GM23338 (cell line): Measurements from ENCODE around the gene FOXL2. TPM values are rescaled to one million over a fixed set of nuclear protein-coding genes. Genes with fewer than 3 reads are reported as not detected.

ENCODE experiments used
- ATAC-seq: fragments of 200-7000 bp; cut with Tn5 transposase; 3 replicates; pipeline ENCODE4 v1.9.1; 2020
- DNase-seq: peaks from one replicate; pipeline ENCODE4 v3.0.0-alpha.2; 2015; ENCODE audit warnings: low spot score
- H2AFZ ChIP-seq: fragments of 200-600 bp; sonication (generic); 2 replicates; pipeline ENCODE4 v1.8.0; 2016; ENCODE audit warnings: antibody characterized with exemption, mild to moderate bottlenecking, moderate library complexity
- H3F3A ChIP-seq: fragments of 200-600 bp; sonication (generic); replicated peaks from 2 replicates; pipeline ENCODE4 v1.8.0; 2017; ENCODE audit warnings: antibody characterized with exemption, mixed run types, low read depth
- H3K27ac ChIP-seq: fragments of 200-600 bp; sonication (generic); 2 replicates; pipeline ENCODE4 v1.6.1; 2016; ENCODE audit warnings: low read depth
- H3K27me3 ChIP-seq: fragments of 200-600 bp; sonication (generic); 2 replicates; pipeline ENCODE4 v1.8.0; 2016; ENCODE audit warnings: mild to moderate bottlenecking, mixed run types, moderate library complexity; ENCODE audit not compliant: insufficient read depth
- H3K36me3 ChIP-seq: fragments of 200-600 bp; sonication (generic); 2 replicates; pipeline ENCODE4 v1.8.0; 2016; ENCODE audit warnings: mild to moderate bottlenecking; ENCODE audit not compliant: insufficient read depth
- H3K4me1 ChIP-seq: fragments of 200-600 bp; sonication (generic); 2 replicates; pipeline ENCODE4 v1.8.0; 2016; ENCODE audit warnings: mild to moderate bottlenecking, moderate library complexity; ENCODE audit not compliant: insufficient read depth
- H3K4me2 ChIP-seq: fragments of 200-600 bp; sonication (generic); 2 replicates; pipeline ENCODE4 v1.7.1; 2017; ENCODE audit warnings: mixed run types
- H3K4me3 ChIP-seq: fragments of 200-600 bp; sonication (generic); 2 replicates; pipeline ENCODE4 v1.6.1; 2016; ENCODE audit warnings: mixed run types
- H3K79me2 ChIP-seq: fragments of 200-600 bp; sonication (generic); replicated peaks from 2 replicates; pipeline ENCODE4 v1.8.0; 2017; ENCODE audit warnings: mild to moderate bottlenecking; ENCODE audit not compliant: insufficient read depth
- H3K9me2 ChIP-seq: fragments of 200-600 bp; sonication (generic); 2 replicates; pipeline ENCODE4 v1.8.0; 2017; ENCODE audit not compliant: insufficient read depth
- H4K20me1 ChIP-seq: fragments of 200-600 bp; sonication (generic); replicated peaks from 2 replicates; pipeline ENCODE4 v1.8.0; 2017; ENCODE audit warnings: mild to moderate bottlenecking; ENCODE audit not compliant: insufficient read depth
- H3K27ac Mint-ChIP-seq: 2 replicates; pipeline ENCODE4 v1.8.0; 2020; ENCODE audit warnings: inconsistent platforms, mild to moderate bottlenecking, moderate library complexity, mixed read lengths
- H3K27me3 Mint-ChIP-seq: 3 replicates; pipeline ENCODE4 v1.8.0; 2022; ENCODE audit warnings: low read depth, mild to moderate bottlenecking, moderate library complexity, mixed read lengths, inconsistent platforms; ENCODE audit not compliant: insufficient read depth, poor library complexity
- H3K36me3 Mint-ChIP-seq: 3 replicates; pipeline ENCODE4 v1.8.0; 2021; ENCODE audit warnings: low read depth, mild to moderate bottlenecking, inconsistent platforms, moderate library complexity, mixed read lengths
- H3K4me1 Mint-ChIP-seq: 3 replicates; pipeline ENCODE4 v1.8.0; 2020; ENCODE audit warnings: mild to moderate bottlenecking, inconsistent platforms, mixed read lengths
- H3K4me3 Mint-ChIP-seq: 3 replicates; pipeline ENCODE4 v1.8.0; 2021; ENCODE audit warnings: moderate library complexity, mild to moderate bottlenecking, inconsistent platforms, mixed read lengths
- H3K9me3 Mint-ChIP-seq: 3 replicates; pipeline ENCODE4 v1.8.0; 2020; ENCODE audit warnings: moderate library complexity, mild to moderate bottlenecking, inconsistent platforms, mixed read lengths
- CREB1 ChIP-seq: fragments of 250-450 bp; sonication (Bioruptor Pico); IDR thresholded peaks from 2 replicates; pipeline ENCODE4 v1.5.0; 2020; ENCODE audit warnings: low read depth, mild to moderate bottlenecking, moderate library complexity
- EZH2 ChIP-seq: fragments of 200-600 bp; sonication (generic); IDR thresholded peaks from one replicate; pipeline ENCODE4 v1.8.0; 2017; ENCODE audit warnings: antibody characterized with exemption, mild to moderate bottlenecking, low read depth; ENCODE audit not compliant: unreplicated experiment
- EZH2phosphoT487 ChIP-seq: fragments of 200-600 bp; sonication (generic); IDR thresholded peaks from one replicate; pipeline ENCODE4 v1.8.1; 2018; ENCODE audit warnings: antibody characterized with exemption; ENCODE audit not compliant: unreplicated experiment
- JUNB ChIP-seq: IDR thresholded peaks from one replicate; pipeline ENCODE4 v1.6.1; 2016; ENCODE audit warnings: antibody characterized with exemption; ENCODE audit not compliant: unreplicated experiment
- NANOG ChIP-seq: IDR thresholded peaks from 2 replicates; pipeline ENCODE4 v1.6.1; 2016; ENCODE audit warnings: antibody characterized with exemption, borderline replicate concordance
- POLR2AphosphoS5 ChIP-seq: IDR thresholded peaks from 2 replicates; pipeline ENCODE4 v1.6.1; 2016; ENCODE audit warnings: antibody characterized with exemption, low read depth
- STAT1 ChIP-seq: IDR thresholded peaks from one replicate; pipeline ENCODE4 v1.6.1; 2016; ENCODE audit warnings: antibody characterized with exemption; ENCODE audit not compliant: unreplicated experiment
- ZNF114 ChIP-seq: fragments of 250-450 bp; sonication (Bioruptor Pico); IDR thresholded peaks from 2 replicates; pipeline ENCODE4 v1.5.0; 2020; ENCODE audit warnings: mild to moderate bottlenecking, moderate library complexity
- ZNF331 ChIP-seq: fragments of 250-450 bp; sonication (Bioruptor Pico); IDR thresholded peaks from 2 replicates; pipeline ENCODE4 v1.5.0; 2020; ENCODE audit warnings: low read depth, mild to moderate bottlenecking, moderate library complexity
- polyA plus RNA-seq: library from polyadenylated mRNA; unstranded; fragments of >200 nt; fragmentation: Nextera tagmentation; extraction: Ambion mirVana; gene quantifications from 2 replicates; pipeline ENCODE4 v1.2.1, GENCODE V29; 2016
- total RNA-seq: library from RNA; depleted of rRNA; stranded (reverse); fragments of >200 nt; shearing (Covaris generic); gene quantifications from 2 replicates; pipeline ENCODE4 v1.2.3, GENCODE V29; 2014
- TF ChIP-seq, protein P1 (sequence below): IDR thresholded peaks from one replicate; pipeline ENCODE4 v1.6.1; 2018; ENCODE audit warnings: antibody characterized with exemption; ENCODE audit not compliant: unreplicated experiment
- TF ChIP-seq, protein P2 (sequence below): IDR thresholded peaks from 2 replicates; pipeline ENCODE4 v1.6.1; 2016; ENCODE audit warnings: antibody characterized with exemption
- TF ChIP-seq, protein P3 (sequence below): fragments of 250-450 bp; sonication (Bioruptor Pico); IDR thresholded peaks from 2 replicates; pipeline ENCODE4 v1.5.0; 2020; ENCODE audit warnings: mild to moderate bottlenecking, moderate library complexity
- TF ChIP-seq, protein P4 (sequence below), 2 experiments: fragments of 200-600 bp in 1 of 2; sonication (generic) in 1 of 2; conservative IDR thresholded peaks; 2 replicates each; pipeline versions ENCODE4 v1.5.1 to v1.6.1; 2016 to 2017; ENCODE audit warnings: antibody characterized with exemption in 2 of 2, low read depth in 2 of 2, mild to moderate bottlenecking in 2 of 2, moderate library complexity in 1 of 2

Gene FOXL2
- total and polyA plus RNA-seq, 2 experiments from 2014 or later: 0.89 to 3.5 TPM

- TF ChIP-seq CREB1 (no peak), NANOG (no peak), STAT1 (no peak), EZH2phosphoT487 (no peak), JUNB (no peak), ZNF331 (no peak), POLR2AphosphoS5 (no peak), ZNF114 (CRISPR knock-in tag) (no peak), EZH2 (no peak)
- TF ChIP-seq, protein P1, sequence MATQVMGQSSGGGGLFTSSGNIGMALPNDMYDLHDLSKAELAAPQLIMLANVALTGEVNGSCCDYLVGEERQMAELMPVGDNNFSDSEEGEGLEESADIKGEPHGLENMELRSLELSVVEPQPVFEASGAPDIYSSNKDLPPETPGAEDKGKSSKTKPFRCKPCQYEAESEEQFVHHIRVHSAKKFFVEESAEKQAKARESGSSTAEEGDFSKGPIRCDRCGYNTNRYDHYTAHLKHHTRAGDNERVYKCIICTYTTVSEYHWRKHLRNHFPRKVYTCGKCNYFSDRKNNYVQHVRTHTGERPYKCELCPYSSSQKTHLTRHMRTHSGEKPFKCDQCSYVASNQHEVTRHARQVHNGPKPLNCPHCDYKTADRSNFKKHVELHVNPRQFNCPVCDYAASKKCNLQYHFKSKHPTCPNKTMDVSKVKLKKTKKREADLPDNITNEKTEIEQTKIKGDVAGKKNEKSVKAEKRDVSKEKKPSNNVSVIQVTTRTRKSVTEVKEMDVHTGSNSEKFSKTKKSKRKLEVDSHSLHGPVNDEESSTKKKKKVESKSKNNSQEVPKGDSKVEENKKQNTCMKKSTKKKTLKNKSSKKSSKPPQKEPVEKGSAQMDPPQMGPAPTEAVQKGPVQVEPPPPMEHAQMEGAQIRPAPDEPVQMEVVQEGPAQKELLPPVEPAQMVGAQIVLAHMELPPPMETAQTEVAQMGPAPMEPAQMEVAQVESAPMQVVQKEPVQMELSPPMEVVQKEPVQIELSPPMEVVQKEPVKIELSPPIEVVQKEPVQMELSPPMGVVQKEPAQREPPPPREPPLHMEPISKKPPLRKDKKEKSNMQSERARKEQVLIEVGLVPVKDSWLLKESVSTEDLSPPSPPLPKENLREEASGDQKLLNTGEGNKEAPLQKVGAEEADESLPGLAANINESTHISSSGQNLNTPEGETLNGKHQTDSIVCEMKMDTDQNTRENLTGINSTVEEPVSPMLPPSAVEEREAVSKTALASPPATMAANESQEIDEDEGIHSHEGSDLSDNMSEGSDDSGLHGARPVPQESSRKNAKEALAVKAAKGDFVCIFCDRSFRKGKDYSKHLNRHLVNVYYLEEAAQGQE: no peak
- TF ChIP-seq, protein P2, sequence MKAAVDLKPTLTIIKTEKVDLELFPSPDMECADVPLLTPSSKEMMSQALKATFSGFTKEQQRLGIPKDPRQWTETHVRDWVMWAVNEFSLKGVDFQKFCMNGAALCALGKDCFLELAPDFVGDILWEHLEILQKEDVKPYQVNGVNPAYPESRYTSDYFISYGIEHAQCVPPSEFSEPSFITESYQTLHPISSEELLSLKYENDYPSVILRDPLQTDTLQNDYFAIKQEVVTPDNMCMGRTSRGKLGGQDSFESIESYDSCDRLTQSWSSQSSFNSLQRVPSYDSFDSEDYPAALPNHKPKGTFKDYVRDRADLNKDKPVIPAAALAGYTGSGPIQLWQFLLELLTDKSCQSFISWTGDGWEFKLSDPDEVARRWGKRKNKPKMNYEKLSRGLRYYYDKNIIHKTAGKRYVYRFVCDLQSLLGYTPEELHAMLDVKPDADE: no peak
- TF ChIP-seq, protein P3, sequence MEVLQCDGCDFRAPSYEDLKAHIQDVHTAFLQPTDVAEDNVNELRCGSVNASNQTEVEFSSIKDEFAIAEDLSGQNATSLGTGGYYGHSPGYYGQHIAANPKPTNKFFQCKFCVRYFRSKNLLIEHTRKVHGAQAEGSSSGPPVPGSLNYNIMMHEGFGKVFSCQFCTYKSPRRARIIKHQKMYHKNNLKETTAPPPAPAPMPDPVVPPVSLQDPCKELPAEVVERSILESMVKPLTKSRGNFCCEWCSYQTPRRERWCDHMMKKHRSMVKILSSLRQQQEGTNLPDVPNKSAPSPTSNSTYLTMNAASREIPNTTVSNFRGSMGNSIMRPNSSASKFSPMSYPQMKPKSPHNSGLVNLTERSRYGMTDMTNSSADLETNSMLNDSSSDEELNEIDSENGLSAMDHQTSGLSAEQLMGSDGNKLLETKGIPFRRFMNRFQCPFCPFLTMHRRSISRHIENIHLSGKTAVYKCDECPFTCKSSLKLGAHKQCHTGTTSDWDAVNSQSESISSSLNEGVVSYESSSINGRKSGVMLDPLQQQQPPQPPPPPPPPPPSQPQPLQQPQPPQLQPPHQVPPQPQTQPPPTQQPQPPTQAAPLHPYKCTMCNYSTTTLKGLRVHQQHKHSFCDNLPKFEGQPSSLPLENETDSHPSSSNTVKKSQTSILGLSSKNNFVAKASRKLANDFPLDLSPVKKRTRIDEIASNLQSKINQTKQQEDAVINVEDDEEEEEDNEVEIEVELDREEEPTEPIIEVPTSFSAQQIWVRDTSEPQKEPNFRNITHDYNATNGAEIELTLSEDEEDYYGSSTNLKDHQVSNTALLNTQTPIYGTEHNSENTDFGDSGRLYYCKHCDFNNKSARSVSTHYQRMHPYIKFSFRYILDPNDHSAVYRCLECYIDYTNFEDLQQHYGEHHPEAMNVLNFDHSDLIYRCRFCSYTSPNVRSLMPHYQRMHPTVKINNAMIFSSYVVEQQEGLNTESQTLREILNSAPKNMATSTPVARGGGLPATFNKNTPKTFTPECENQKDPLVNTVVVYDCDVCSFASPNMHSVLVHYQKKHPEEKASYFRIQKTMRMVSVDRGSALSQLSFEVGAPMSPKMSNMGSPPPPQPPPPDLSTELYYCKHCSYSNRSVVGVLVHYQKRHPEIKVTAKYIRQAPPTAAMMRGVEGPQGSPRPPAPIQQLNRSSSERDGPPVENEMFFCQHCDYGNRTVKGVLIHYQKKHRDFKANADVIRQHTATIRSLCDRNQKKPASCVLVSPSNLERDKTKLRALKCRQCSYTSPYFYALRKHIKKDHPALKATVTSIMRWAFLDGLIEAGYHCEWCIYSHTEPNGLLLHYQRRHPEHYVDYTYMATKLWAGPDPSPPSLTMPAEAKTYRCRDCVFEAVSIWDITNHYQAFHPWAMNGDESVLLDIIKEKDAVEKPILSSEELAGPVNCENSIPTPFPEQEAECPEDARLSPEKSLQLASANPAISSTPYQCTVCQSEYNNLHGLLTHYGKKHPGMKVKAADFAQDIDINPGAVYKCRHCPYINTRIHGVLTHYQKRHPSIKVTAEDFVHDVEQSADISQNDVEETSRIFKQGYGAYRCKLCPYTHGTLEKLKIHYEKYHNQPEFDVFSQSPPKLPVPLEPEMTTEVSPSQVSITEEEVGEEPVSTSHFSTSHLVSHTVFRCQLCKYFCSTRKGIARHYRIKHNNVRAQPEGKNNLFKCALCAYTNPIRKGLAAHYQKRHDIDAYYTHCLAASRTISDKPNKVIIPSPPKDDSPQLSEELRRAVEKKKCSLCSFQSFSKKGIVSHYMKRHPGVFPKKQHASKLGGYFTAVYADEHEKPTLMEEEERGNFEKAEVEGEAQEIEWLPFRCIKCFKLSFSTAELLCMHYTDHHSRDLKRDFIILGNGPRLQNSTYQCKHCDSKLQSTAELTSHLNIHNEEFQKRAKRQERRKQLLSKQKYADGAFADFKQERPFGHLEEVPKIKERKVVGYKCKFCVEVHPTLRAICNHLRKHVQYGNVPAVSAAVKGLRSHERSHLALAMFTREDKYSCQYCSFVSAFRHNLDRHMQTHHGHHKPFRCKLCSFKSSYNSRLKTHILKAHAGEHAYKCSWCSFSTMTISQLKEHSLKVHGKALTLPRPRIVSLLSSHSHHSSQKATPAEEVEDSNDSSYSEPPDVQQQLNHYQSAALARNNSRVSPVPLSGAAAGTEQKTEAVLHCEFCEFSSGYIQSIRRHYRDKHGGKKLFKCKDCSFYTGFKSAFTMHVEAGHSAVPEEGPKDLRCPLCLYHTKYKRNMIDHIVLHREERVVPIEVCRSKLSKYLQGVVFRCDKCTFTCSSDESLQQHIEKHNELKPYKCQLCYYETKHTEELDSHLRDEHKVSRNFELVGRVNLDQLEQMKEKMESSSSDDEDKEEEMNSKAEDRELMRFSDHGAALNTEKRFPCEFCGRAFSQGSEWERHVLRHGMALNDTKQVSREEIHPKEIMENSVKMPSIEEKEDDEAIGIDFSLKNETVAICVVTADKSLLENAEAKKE: no peak
- TF ChIP-seq, protein P4, sequence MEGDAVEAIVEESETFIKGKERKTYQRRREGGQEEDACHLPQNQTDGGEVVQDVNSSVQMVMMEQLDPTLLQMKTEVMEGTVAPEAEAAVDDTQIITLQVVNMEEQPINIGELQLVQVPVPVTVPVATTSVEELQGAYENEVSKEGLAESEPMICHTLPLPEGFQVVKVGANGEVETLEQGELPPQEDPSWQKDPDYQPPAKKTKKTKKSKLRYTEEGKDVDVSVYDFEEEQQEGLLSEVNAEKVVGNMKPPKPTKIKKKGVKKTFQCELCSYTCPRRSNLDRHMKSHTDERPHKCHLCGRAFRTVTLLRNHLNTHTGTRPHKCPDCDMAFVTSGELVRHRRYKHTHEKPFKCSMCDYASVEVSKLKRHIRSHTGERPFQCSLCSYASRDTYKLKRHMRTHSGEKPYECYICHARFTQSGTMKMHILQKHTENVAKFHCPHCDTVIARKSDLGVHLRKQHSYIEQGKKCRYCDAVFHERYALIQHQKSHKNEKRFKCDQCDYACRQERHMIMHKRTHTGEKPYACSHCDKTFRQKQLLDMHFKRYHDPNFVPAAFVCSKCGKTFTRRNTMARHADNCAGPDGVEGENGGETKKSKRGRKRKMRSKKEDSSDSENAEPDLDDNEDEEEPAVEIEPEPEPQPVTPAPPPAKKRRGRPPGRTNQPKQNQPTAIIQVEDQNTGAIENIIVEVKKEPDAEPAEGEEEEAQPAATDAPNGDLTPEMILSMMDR (conservative IDR thresholded peaks at IDR 0.05; ENCODE audit: low read depth in 2 of 2): no peak
- H3K27ac Mint-ChIP-seq: no peak overlapping the region
- H3K4me2 ChIP-seq: peak overlapping the region; percentile 92
- H3F3A ChIP-seq: peaks cover 22% of the 10 kb centered on the region
- H3K4me3 Mint-ChIP-seq: peak overlapping the region; percentile 69
- peaks cover 3% of the 10 kb centered on the region for H4K20me1 ChIP-seq
- H3K27me3 ChIP-seq: peaks cover 66% of the 10 kb centered on the region
- DNase-seq (no peak), ATAC-seq (no peak)
- no peaks in the 10 kb centered on the region for H3K36me3 Mint-ChIP-seq
- H3K4me1 ChIP-seq: peaks cover 47% of the 10 kb centered on the region
- no peaks in the 10 kb centered on the region; the same call in 2 of the 3 replicates for H3K9me3 Mint-ChIP-seq
- H3K9me2 ChIP-seq: no peaks in the 10 kb centered on the region
- H3K36me3 ChIP-seq: no peaks in the 10 kb centered on the region
- no peaks in the 10 kb centered on the region for H3K79me2 ChIP-seq
- no peak overlapping the region for H3K27ac ChIP-seq
- H3K27me3 Mint-ChIP-seq: peaks cover 68% of the 10 kb centered on the region
- H3K4me1 Mint-ChIP-seq: peaks cover 47% of the 10 kb centered on the region
- H3K4me3 ChIP-seq: peak overlapping the region; percentile 65
- peak overlapping the region; percentile 95 for H2AFZ ChIP-seq
Measured at GRCh38 chr3:138935505-138935862, 11.5 kb downstream of the FOXL2 start.
